ENCODE data around the gene MED26.
"Not testable (repeated sequence)": the region's sequence is repeated elsewhere in the genome, so short reads cannot be mapped to it uniquely, and the experiment has no call there.

MED26 gene

DNA sequence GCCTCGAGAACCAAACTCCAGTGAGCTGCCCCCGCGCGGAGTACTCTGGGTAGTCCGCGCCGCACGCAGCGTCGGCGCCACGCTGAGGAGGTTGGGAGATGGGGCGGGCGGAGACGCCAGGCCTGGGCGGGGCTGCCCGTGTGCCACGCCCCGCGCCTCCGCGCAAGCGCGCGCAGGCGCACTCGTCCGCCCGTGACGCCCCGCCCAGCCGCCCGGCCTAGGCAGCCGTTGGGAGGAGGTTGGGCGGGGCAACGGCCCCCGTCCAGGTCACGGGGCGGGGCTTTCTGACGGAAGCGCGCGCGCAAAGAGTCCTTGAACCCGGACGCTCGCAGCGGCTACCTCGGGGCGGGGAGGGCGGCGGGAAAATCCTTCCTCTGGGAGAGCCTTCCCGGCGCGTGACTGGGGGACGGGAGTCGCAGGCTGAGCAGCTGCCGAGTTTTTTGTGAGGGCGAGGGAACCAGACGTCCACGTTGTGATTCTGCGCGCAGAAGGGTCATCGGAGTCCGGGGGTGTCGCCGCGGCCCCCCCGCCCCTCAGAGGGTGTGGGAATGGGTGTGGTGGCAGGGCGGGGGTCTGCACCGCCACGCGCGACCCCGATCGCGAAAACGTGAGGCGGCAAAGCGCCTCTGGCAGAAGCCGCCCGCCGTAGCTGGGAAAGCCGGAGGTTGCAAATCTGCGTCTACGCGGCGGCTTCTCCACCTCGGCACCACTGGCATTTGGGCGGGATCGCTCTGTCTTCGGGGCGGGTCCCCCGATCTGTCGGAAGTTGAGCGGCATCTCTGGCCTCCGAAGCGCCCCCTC lies at the start of gene MED26:
MED26 (minus strand) TSS at position 22 of the 801 bp plus-strand sequence. CDS start 261 bp downstream, outside the sequence.
- peak; percentile 97 for DNase-seq

DNA sequence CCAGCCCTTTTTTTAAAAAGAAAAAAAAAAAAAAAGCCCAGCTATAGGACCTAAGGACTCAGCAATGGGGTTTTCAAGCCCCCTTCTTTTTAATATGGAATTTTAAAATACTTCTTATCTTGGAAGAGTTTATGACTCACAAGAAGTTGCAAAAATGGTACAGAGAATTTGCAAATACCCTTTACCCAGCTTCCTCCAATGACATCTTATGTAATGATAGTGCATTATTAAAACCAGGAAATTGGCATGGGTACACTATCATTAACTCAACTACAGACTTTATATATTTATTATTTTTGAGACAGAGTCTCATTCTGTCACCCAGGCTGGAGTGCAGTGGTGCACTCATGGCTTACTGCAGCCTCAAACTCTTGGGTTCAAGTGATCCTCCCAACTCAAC lies 49.1 kb upstream of the MED26 start:
- DNase-seq = no peak

DNA sequence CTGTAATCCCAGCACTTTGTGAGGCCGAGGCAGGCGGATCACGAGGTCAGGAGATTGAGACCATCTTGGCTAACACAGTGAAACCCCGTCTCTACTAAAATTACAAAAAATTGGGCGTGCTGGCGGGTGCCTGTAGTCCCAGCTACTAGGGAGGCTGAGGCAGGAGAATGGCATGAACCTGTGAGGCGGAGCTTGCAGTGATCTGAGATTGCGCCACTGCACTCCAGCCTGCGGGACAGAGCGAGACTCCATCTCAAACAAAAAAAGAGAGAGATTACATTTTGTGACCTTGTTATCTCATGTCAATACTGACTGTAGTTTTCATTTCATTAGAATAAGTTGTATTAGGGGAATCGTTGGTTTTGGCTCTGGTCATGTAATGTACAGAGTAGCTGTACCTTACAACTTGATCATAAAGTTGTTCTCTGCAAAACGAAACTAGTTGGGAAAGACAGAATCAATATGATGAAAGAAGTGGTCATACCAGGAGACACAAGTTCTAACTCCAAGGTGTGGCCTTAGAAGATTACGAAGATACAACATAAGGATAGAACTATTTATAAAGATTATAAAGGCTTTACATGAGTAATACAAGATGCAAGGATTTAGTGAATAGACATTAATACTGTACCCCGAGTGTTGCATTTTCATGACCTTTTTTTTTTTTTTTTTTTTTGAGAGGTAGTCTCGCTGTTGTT lies 48.2 kb upstream of the MED26 start:
- DNase-seq = no peak

DNA sequence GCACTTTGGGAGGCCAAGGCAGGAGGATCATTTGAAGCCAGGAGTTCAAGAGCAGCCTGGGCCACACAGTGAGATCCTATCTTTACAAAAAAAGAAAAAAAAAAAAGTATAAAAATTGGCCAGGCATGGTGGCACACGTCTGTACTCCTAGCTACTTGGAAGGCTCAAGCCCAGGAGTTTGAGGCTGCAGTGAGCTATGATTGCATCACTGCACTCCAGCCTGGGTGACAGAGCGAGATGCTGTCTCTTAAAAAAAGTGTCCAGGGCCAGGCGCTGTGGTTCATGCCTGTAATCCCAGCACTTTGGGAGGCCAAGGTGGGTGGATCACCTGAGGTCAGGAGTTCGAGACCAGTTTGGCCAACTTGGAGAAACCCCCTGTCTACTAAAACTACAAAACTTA lies 45.8 kb upstream of the MED26 start:
- not testable (repeated sequence) for DNase-seq

- no peak for DNase-seq
These were observed 45.2 kb upstream of the MED26 start for GRCh38 chr19:16673231-16673630.

DNA sequence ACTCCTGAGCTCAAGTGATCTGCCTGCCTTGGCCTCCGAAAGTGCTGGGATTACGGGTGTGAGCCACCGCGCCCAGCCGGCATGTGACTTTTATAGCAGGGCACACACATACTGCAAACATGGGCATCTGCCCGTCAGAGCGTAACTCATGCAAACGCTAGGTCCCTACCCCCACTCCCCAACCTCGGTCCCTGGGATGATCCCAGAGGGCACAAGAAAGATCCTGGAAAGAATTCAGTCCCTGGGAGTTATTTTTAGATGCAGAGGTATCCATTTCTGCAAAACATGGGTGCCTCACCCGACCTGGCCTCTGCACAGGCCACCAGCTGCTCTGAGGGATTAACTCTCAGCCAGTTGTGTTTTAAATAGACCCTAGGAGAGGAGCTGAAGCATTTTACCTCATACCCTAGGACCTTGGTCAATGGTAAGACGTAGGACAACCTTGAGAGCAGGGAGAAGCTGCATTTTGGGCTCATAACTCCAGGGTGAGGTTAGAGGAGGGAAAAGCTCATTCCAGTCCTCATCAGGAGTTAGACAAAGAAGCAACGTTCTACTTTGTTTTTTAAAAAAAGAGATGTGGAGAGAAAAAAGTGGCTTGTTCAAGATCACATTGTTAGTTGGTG lies 43.8 kb upstream of the MED26 start:
- DNase-seq = no peak

DNA sequence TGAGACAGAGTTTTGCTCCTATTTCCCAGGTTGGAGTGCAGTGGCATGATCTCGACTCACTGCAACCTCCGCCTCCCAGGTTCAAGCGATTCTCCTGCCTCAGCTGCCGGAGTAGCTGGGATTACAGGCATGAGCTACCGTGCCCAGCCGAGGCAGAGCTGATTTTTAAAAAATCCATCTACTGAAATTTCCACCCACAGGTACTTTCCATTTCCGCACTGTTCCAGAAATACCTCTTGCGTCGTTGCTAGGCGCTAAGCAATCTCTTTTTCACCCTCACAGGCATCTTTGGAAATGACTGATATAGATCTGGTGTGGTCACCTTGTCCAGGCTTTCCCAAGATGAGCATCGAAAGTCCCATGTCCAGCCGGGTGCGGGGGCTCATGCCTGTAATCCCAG lies 42.3 kb upstream of the MED26 start:
- no peak for DNase-seq

- DNase-seq = not testable (repeated sequence)
These were observed 40.7 kb upstream of the MED26 start for GRCh38 chr19:16668702-16669101.

DNA sequence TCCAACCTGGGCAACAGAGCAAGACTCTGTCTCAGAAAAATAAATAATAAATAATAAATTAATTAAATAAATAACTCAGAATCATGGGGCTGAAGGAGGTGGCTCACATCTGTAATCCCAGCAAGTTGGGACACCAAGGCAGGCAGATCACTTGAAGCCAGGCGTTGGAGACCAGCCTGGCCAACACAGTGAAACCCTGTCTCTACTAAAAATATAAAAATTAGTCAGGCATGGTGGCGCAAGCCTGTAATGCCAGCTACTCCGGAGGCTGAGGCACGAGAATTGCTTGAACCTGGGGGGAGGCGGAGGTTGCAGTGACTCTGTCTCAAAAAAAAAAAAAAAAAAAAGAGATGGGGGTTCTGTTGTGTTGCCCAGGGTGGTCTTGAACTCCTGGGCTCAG lies 40.2 kb upstream of the MED26 start:
- no peak for DNase-seq

GRCh38 chr19:16661480-16662034 lies 33.6 kb upstream of the MED26 start:
- peak; percentile 28 for DNase-seq

- DNase-seq = peak; percentile 49
These were observed 32.9 kb upstream of the MED26 start, which contains the start of gene TMEM38A for GRCh38 chr19:16660763-16661479. Gene TMEM38A (plus strand): TSS chr19:16661139. CDS start chr19:16661218, 79 bp downstream.

DNA sequence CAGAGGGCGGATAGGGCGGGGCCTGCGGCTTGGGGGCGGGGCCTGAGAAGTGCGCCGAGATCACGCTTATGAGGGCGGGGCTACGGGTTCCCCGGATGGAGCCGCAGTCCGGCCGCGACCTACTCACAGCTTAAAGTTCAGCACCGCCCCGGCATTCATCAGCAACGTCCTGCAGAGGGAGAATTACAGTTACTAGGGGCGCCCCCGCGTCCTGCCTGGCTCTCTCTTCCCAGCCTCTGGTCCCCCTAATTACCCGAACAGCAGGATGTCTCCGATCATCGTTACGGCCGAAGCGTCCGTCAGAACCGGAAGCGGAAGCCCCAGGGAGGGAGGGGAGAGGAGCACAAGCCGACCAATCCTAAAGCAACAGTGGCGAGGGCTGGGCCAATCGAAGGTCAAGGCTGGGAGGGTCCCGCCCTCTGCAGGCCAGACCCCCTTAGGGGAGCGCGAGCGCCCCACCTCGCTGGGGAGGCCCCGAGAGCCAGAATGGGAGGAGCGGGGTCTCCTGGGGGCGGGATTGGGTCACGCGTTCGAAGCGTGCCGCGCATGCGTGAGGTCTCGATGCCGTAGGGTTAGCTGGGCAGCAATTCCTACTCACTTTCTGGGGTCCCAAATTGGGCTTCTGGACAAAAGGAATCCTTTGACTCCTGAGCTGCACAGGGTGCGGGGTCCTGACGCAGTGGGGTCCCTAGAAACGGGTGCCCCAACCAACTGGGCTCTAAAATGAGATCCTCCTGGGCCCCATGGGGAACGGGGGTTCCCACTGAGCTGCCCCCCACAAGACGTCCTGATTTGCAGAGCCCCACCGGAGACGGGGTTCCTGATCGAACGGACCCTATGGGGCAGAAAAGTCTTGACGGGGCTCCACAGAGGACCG lies 32.1 kb upstream of the MED26 start, which contains the start of gene SMIM7:
SMIM7 (minus strand) TSS at position 313 of the 877 bp plus-strand sequence; CDS start at position 279, 34 bp downstream.
- peak; percentile 98 for DNase-seq

GRCh38 chr19:16659464-16659831 lies 31.4 kb upstream of the MED26 start:
- no peak for DNase-seq

- DNase-seq = no peak
These were observed 29.4 kb upstream of the MED26 start for GRCh38 chr19:16657384-16657783.

GRCh38 chr19:16655727-16656126 lies 27.7 kb upstream of the MED26 start:
- DNase-seq = no peak

- DNase-seq = no peak
These were observed 26.6 kb upstream of the MED26 start for GRCh38 chr19:16654627-16655026.

GRCh38 chr19:16654140-16654539 lies 26.1 kb upstream of the MED26 start:
- no peak for DNase-seq

DNA sequence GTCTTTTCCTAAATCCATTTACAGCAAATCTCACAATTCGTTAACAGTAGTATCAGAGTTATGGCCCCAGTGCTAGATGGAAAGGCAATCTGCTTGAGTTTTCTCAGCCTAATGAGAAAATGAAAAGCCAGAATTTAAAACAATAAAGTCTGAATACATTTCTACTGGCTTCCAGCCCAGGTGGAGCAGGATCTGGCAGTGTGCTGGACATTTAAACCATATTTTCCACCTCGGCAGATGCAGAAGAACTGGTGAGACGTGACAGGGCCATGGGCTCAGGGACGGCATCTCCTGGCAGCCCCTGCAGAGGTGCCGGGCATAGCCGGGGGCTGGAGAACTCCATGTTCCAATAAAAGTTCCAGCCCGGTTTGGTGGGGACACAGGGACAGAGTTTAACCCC lies 24.9 kb upstream of the MED26 start:
- no peak for DNase-seq

DNA sequence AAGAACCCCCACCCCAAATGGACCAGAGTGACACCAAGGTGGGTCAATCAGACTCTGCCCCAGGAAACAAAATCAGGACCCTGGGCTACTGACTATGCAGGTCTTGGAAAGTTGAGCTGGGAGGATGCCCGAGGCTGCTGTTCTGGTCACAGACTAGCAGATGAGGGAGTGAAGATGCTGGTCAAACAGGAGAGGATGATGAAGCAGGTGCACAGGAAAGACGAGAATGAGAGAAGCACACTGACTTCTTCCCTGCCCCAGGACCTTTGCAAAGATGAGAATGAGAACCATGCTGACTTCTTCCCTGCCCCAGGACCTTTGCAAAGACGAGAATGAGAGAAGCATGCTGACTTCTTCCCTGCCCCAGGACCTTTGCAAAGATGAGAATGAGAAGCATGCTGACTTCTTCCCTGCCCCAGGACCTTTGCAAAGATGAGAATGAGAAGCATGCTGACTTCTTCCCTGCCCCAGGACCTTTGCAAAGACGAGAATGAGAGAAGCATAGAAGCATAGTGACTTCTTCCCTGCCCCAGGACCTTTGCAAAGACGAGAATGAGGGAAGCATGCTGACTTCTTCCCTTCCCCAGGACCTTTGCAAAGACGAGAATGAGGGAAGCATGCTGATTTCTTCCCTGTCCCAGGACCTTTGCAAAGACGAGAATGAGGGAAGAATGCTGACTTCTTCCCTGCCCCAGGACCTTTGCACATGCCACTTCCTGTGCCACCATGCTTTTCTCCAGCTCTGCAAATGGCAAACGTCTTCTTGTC lies 23.6 kb upstream of the MED26 start:
- DNase-seq = not testable (repeated sequence)

GRCh38 chr19:16650821-16651220 lies 22.8 kb upstream of the MED26 start:
- DNase-seq = no peak

DNA sequence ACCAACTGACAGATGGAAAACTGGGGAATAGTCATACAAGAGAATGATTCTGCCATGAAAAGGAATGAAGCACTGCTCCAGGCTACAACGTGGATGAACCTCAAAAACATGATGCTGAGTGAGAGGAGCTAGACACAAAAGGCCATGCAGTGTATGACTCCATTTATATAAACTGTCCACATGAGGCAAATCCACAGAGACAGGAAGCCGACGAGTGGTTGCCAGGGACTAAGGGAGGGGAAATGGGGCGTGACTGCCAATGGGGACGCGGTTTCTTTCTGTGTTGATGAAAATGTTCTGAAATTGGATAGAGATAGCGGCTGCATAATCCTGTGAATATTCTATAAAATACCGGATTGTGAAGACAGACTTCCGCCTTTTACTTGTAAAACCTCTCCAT lies 21.7 kb upstream of the MED26 start:
- DNase-seq = no peak
